ENCODE results near the gene KLK5. TPM values are rescaled to one million over a fixed set of nuclear protein-coding genes. Genes with fewer than 3 reads are reported as not detected.
A peak's percentile ranks its signal among the peaks of the same experiment; 100 is the strongest.

Gene KLK5
- polyA plus RNA-seq, 3 donors: not detected

DNA sequence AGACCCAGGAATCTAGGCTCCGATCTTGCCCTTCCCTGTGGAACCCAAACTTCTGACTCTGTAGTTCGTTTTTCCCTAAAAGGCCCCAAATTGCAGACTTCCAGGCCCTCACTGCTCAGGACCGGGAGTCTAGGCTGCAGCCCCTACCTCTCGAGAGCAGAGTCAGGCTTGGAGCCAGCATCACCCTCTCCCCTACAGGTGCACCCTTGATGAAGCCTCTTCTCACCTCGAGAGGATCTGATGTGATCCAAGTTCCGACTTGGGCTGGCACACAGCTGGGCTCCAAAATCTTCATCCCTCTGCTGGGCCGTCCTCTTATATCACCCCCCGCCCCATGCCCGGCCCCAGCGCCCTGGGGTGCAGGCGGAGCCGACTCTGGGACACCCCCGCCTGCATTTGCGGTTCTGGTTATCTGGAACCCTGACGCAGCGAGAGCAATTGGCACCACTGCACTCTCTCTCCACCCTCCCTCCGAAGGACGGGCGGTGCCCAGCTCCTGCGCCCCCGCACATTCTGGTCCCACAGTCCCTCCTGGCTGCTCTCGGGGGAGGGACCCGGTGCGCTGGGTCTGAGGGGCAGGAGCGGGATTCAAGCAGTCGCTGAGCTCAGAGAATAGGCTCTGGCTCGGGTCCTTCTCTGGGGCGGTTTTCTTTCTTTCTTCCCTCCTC, 30.9 kb upstream of the KLK5 start, which contains the start of gene KLK7:
Gene KLK7 (minus strand): TSS at position 293 of the 668 bp plus-strand sequence. CDS start 1,518 bp downstream, outside the sequence.
- Mint-ChIP-seq H3K27me3 (ENCODE audit: low read depth in 3 of 3) (peaks cover 32 to 50% (median 34%) of the 10 kb centered on the region in 3 donors), H3K27ac (no peak within 1 kb of the TSS), H3K4me1 (no peaks in the 10 kb centered on the region), H3K9me3 (peaks cover 0 to 14% (median 1%) of the 10 kb centered on the region in 7 donors), H3K36me3 (no peaks in the 10 kb centered on the region), H3K4me3 (peak within 1 kb of the TSS in 1 of 2 donors; percentile 58)
- no peak within 1 kb of the TSS for H3K4me3 ChIP-seq (replicated peaks in 1 of 3; ENCODE audit: low read depth in 2 of 3, low read length in 3 of 3)
- no peak for DNase-seq
- no peaks in the 10 kb centered on the region for H3K36me3 ChIP-seq (replicated peaks in 1 of 2; ENCODE audit: control insufficient read depth in 1 of 2, insufficient read depth in 2 of 2, low read length in 2 of 2)
- H3K79me2 ChIP-seq (ENCODE audit: insufficient read depth, low read length): no peaks in the 10 kb centered on the region
- peaks cover 0 to 7% of the 10 kb centered on the region in 2 donors for H3K27me3 ChIP-seq (ENCODE audit: control insufficient read depth in 2 of 2, insufficient read depth in 2 of 2, low read length in 2 of 2)
- no peaks in the 10 kb centered on the region for H3K4me1 ChIP-seq (ENCODE audit: control insufficient read depth in 1 of 2, insufficient read depth in 2 of 2, low read length in 2 of 2)
- intact Hi-C loops (cut with micrococcal nuclease): no loop called here
- H3K9ac ChIP-seq (ENCODE audit: insufficient read depth, low read length, poor library complexity, severe bottlenecking): no peak within 1 kb of the TSS
- no peaks in the 10 kb centered on the region for H3K9me3 ChIP-seq (replicated peaks in 1 of 2; ENCODE audit: control insufficient read depth in 1 of 2, insufficient read depth in 1 of 2, low read length in 2 of 2)
- no peak within 1 kb of the TSS for H3K27ac ChIP-seq (ENCODE audit: low read depth in 1 of 2, low read length in 2 of 2)
- no peak within 1 kb of the TSS for H2AFZ ChIP-seq (ENCODE audit: insufficient read depth, low read depth, low read length, poor library complexity, severe bottlenecking)
- TF ChIP-seq, protein P1, sequence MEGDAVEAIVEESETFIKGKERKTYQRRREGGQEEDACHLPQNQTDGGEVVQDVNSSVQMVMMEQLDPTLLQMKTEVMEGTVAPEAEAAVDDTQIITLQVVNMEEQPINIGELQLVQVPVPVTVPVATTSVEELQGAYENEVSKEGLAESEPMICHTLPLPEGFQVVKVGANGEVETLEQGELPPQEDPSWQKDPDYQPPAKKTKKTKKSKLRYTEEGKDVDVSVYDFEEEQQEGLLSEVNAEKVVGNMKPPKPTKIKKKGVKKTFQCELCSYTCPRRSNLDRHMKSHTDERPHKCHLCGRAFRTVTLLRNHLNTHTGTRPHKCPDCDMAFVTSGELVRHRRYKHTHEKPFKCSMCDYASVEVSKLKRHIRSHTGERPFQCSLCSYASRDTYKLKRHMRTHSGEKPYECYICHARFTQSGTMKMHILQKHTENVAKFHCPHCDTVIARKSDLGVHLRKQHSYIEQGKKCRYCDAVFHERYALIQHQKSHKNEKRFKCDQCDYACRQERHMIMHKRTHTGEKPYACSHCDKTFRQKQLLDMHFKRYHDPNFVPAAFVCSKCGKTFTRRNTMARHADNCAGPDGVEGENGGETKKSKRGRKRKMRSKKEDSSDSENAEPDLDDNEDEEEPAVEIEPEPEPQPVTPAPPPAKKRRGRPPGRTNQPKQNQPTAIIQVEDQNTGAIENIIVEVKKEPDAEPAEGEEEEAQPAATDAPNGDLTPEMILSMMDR (IDR thresholded peaks at IDR 0.05): no peak
- 14% methylated on average over 20 of the region's 28 CpGs for WGBS (ENCODE audit: insufficient coverage)
- H4K20me1 ChIP-seq (ENCODE audit: insufficient read depth, low read length): no peaks in the 10 kb centered on the region
- H3K4me2 ChIP-seq (replicated peaks; ENCODE audit: extremely low read depth, low read length, poor library complexity, severe bottlenecking): no peak within 1 kb of the TSS

DNA sequence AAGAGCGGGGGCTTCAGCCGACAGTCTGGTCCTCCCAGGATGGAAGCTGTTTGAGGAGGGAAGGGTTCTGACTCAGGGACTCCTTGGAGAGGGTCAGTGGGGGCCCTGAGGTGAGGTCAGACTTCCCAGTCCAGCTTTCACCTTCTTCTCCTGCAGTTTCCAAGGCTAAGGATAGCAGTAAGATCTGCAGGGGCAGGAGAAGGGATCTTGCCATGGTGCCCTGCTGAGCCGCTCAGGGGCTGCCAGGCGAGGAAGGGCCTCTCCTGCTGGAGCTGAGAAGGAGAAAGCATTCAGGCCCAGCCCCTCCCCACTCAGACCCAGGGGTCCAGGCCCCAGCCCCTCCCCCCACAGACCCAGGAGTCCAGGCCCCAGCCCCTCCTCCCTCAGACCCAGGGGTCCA, 29.3 kb upstream of the KLK5 start:
- Histone ChIP-seq H3K36me3 (replicated peaks in 1 of 2; ENCODE audit: control insufficient read depth in 1 of 2, insufficient read depth in 2 of 2, low read length in 2 of 2) (no peaks in the 10 kb centered on the region), H3K9ac (ENCODE audit: insufficient read depth, low read length, poor library complexity, severe bottlenecking) (no peak overlapping the region), H3K4me1 (ENCODE audit: control insufficient read depth in 1 of 2, insufficient read depth in 2 of 2, low read length in 2 of 2) (no peaks in the 10 kb centered on the region), H3K27me3 (ENCODE audit: control insufficient read depth in 2 of 2, insufficient read depth in 2 of 2, low read length in 2 of 2) (peaks cover 0 to 7% of the 10 kb centered on the region in 2 donors), H3K27ac (ENCODE audit: low read depth in 1 of 2, low read length in 2 of 2) (no peak overlapping the region), H3K4me3 (replicated peaks in 1 of 3; ENCODE audit: low read depth in 2 of 3, low read length in 3 of 3) (no peak overlapping the region), H3K9me3 (replicated peaks in 1 of 2; ENCODE audit: control insufficient read depth in 1 of 2, insufficient read depth in 1 of 2, low read length in 2 of 2) (no peaks in the 10 kb centered on the region), H3K79me2 (ENCODE audit: insufficient read depth, low read length) (no peaks in the 10 kb centered on the region), H2AFZ (ENCODE audit: insufficient read depth, low read depth, low read length, poor library complexity, severe bottlenecking) (no peak overlapping the region), H4K20me1 (ENCODE audit: insufficient read depth, low read length) (no peaks in the 10 kb centered on the region), H3K4me2 (replicated peaks; ENCODE audit: extremely low read depth, low read length, poor library complexity, severe bottlenecking) (no peak overlapping the region)
- Mint-ChIP-seq H3K4me3 (no peak overlapping the region), H3K9me3 (peaks cover 0 to 9% (median 1%) of the 10 kb centered on the region in 7 donors), H3K27me3 (ENCODE audit: low read depth in 3 of 3) (peaks cover 32 to 54% (median 32%) of the 10 kb centered on the region in 3 donors), H3K27ac (no peak overlapping the region), H3K36me3 (no peaks in the 10 kb centered on the region), H3K4me1 (no peaks in the 10 kb centered on the region)
- DNase-seq: no peak
- intact Hi-C loops (cut with micrococcal nuclease): no loop called here
- WGBS (ENCODE audit: insufficient coverage): 56% methylated on average over 2 of the region's 4 CpGs
- TF ChIP-seq, protein P1 (IDR thresholded peaks at IDR 0.05): no peak

Data from CD14-positive monocyte (primary cell).